IPS-18c (cell line): ENCODE results near the gene RFNG.

Experiments
- H3K4me3 ChIP-seq: 2 replicates; pipeline ENCODE4 v1.7.0; 2013; ENCODE audit warnings: low read depth, mild to moderate bottlenecking, low read length, moderate library complexity; ENCODE audit not compliant: insufficient read depth
- H3K9me3 ChIP-seq: one replicate; pipeline ENCODE4 v1.6.1; 2013; ENCODE audit warnings: mild to moderate bottlenecking, low read length, moderate library complexity; ENCODE audit not compliant: control insufficient read depth, insufficient read depth

The RFNG gene

DNA sequence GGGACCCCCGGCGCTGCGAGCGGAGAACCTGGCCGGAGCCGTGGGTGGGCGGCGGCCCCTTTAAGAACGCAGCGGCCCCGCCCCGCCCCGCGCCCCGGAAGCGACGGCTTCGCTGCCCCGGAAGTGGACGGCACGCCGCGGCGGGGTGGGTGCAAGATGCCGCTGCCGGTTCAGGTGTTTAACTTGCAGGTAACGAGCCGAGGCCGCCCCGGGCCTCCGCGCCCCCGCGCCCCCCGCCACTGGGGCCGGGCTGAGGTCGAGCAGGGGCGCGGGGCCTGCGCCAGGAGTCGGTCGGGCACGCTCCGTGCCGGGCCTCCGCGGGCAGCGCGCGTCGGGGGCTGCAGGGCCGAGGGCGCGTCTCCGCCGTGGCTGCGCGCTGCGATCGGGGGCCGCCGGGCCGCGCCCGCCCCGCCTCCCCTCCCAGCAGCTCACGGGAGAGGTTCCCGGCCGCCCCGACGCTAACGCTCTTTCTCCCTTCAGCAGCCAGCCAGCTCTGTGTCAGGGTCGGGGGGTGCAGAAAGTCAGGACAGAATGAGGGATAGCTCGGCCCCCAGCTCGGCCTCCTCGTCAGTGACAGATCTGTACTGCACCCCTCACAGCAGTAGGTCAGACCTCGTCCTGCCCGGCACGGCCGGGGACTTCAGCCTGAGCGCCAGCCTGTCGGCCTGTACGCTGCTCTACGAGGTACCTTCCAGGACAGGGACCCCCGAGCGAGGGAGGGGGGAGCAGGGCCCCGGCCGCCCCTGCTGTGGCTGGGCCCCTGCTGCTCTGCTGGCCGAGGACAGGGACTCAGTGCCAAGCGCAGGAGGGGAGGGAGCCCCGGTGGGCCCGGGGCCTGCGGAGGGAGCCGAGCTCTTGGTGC, at the start of gene RFNG, which contains the start of gene GPS1:
RFNG (minus strand) TSS at position 36 of the 862 bp plus-strand sequence. CDS start 45 bp downstream, outside the sequence.
GPS1 (plus strand) TSS at position 123 of the 862 bp plus-strand sequence; CDS start at position 157, 34 bp downstream.
- Histone ChIP-seq H3K9me3 (peaks cover 2% of the 10 kb centered on the region), H3K4me3 (peak within 1 kb of the TSS; percentile 80)

GRCh38 chr17:82101301-82101715, 49.7 kb upstream of the RFNG start:
- peaks cover 2% of the 10 kb centered on the region for H3K9me3 ChIP-seq
- H3K4me3 ChIP-seq, result no peak overlapping the region

GRCh38 chr17:82100502-82101298, 49.1 kb upstream of the RFNG start:
- peaks cover 2% of the 10 kb centered on the region for H3K9me3 ChIP-seq
- no peak overlapping the region for H3K4me3 ChIP-seq

DNA sequence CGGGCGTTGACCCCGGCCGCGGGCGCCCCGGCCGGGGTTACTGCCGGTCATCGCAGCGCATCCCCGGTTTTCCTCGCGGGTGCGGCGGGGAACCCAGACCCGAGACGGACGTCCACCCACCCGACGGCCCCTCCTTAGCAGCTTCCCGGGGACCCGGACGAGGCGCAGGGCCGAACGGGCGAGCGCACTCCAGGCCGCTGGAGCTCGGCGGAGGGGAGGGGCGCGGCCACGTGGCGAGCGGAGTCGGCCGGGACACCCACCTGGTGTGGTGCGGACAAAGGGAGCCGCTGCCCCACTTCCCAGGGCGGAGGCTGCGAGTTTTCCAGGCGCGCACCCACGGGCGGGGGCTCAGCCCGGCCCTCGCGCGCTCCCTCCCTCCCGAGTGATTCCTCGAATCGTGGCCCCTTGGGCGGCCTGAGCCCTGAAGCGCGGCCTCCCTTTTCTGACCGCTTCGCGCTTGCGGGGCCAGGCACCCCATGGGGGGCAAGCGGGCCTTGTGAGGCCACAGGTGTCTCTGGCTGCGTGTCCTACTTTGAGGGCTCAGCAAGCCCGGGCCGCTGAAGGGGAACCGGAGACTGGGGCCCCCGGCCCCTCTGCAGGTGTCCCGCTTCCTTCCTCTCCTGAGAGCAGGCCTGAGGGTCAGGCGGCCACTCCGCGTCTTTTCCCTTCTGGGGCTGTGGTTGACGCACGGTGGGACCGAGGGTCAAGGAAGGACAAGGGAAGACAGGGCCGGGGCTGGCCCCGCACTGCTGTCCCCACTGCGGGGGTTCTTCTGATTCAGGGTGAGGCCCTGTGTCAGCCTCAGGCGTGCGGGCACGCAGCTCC, 47.5 kb upstream of the RFNG start:
- Histone ChIP-seq H3K4me3 (peak overlapping the region; percentile 70), H3K9me3 (peaks cover 2% of the 10 kb centered on the region)

GRCh38 chr17:82098169-82098938, 46.7 kb upstream of the RFNG start, which contains the start of gene FASN:
Gene FASN, minus strand, starts transcription at chr17:82098236. Its CDS starts 1,791 bp downstream, at chr17:82096445.
- H3K9me3 ChIP-seq, result peaks cover 2% of the 10 kb centered on the region
- H3K4me3 ChIP-seq, result peak within 1 kb of the TSS; percentile 72

GRCh38 chr17:82097919-82098168, 46.2 kb upstream of the RFNG start:
- Histone ChIP-seq H3K9me3 (peaks cover 2% of the 10 kb centered on the region), H3K4me3 (peak overlapping the region; percentile 72)

- peaks cover 2% of the 10 kb centered on the region for H3K9me3 ChIP-seq
- peak overlapping the region; percentile 72 for H3K4me3 ChIP-seq
Measured at GRCh38 chr17:82097184-82097918, 45.7 kb upstream of the RFNG start.

DNA sequence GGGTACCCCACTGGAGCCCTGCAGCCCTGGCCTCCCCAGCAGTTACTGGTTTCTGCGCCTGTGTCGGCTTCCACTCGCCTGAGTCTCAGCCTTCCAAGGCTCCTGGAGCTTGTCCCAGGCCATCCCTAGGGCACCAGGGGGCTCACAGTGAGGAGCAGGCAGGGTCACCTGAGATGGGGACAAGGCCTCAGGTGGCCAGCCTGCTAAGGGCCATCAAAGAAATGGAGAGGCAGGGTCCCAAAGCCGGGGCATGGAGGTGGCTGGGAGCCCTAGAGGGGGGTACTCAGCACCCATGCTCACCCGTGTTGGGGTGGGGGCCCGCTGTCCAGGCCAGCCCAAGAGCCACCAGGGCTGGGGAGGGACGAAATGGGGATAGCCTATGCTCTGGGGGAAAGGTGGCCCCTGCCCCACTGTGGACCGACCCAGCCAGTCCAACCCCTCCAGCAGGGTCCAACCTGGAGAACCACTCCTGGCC, 45.1 kb upstream of the RFNG start:
- Histone ChIP-seq H3K4me3 (peak overlapping the region; percentile 72), H3K9me3 (peaks cover 2% of the 10 kb centered on the region)

- peaks cover 2% of the 10 kb centered on the region for H3K9me3 ChIP-seq
- peak overlapping the region; percentile 72 for H3K4me3 ChIP-seq
Measured at GRCh38 chr17:82095777-82096708, 44.4 kb upstream of the RFNG start.

GRCh38 chr17:82094931-82095776, 43.5 kb upstream of the RFNG start:
- Histone ChIP-seq H3K4me3 (no peak overlapping the region), H3K9me3 (peaks cover 2% of the 10 kb centered on the region)

DNA sequence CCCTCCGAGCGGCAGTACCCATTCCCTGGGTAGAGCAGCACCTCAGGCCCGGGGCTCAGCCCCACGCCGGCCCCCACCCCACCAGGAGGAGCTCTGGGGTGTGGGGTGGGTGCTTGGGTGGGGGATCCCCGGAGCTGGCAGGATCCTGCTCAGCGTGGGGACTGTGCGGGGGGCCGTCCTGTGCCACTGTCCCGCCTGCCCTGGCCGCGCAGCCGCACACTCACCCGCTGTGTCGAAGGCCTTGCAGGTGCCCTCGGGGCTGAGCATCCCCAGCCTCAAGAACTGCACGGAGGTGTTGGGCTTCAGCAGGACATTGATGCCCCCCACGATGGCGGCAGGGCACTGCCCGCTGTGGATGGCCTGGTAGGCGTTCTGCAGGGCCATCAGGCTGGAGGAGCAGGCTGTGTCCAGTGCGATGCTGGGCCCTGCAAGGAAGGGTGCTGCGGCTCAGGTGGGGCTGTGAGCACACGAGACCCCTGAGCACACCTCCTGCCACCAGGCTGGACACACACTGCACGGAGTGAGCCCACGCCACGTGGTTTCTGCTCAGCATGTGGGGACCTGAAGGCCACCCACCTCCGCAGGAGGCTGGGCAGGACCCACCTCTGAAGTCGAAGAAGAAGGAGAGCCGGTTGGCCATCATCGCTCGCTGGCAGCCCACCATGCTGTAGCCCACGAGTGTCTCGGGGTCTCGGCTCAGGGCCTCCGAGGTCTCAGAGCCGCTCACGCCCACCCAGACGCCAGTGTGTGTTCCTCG, 41.6 kb upstream of the RFNG start:
- H3K9me3 ChIP-seq, result peaks cover 2% of the 10 kb centered on the region

GRCh38 chr17:82092628-82092994, 41.0 kb upstream of the RFNG start:
- H3K4me3 ChIP-seq, result no peak overlapping the region

More for the DNA sequence above, 41.6 kb upstream of the RFNG start:
- H3K4me3 ChIP-seq, result no peak overlapping the region

DNA sequence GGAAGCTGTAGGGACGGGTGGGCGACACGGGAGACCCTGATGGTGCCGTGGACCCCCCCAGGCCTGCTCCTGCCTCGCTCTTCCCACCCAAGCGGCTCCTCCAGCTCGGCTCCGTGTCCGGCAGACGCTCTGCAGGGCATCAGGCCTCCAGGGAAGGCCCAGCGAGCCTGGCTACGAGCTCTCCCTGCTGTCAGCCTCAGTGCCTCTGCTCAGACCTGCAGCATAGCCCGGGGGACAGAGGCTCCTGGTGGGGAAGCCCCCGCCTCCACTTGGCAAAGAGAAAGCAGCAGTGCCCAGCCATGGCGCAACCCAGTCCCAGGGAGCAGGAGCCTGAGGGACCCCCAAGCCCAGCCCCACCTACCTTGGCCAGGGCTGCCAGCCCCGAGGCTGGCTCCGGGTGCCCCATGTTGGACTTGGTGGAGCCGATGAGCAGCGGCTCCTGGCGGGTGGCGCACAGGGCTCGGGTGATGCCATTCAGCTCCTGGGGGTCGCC, 40.5 kb upstream of the RFNG start:
- Histone ChIP-seq H3K4me3 (no peak overlapping the region), H3K9me3 (no peaks in the 10 kb centered on the region)

More at GRCh38 chr17:82092628-82092994, 41.0 kb upstream of the RFNG start:
- peaks cover 1% of the 10 kb centered on the region for H3K9me3 ChIP-seq
